CD4-positive, alpha-beta memory T cell (primary cell): ENCODE measurements around the gene PDE4B. TPM values are rescaled to one million over a fixed set of nuclear protein-coding genes. Genes with fewer than 3 reads are reported as not detected.
"Not testable (repeated sequence)": the region's sequence is repeated elsewhere in the genome, so short reads cannot be mapped to it uniquely, and the experiment has no call there.

Experiments
- CTCF ChIA-PET: fragments of 350-600 bp; sonication (Branson Sonifier 250); formaldehyde crosslinking; loops from one replicate; lab custom pipeline; 2021; ENCODE audit warnings: inconsistent platforms; ENCODE audit not compliant: partially characterized antibody; lab: Charles Lee
- POLR2A ChIA-PET: fragments of 350-600 bp; sonication (Branson Sonifier 250); formaldehyde crosslinking; loops from one replicate; lab custom pipeline; 2021; ENCODE audit not compliant: partially characterized antibody; lab: Charles Lee
- DNase-seq, 5 donors: peaks; one replicate each; pipeline versions ENCODE4 v3.0.0 to v3.0.0-alpha.2; 2020 to 2022; ENCODE audit warnings: mixed read lengths in 1 of 5
- H3K27ac ChIP-seq: one replicate; pipeline ENCODE4 v1.7.0; 2013; ENCODE audit warnings: low read depth, low read length
- H3K27me3 ChIP-seq: 2 replicates; pipeline ENCODE4 v1.7.0; 2013; ENCODE audit warnings: mild to moderate bottlenecking, low read length, moderate library complexity; ENCODE audit not compliant: insufficient read depth
- H3K36me3 ChIP-seq: 2 replicates; pipeline ENCODE4 v1.7.0; 2013; ENCODE audit warnings: mild to moderate bottlenecking, low read length, moderate library complexity; ENCODE audit not compliant: insufficient read depth
- H3K4me1 ChIP-seq: 2 replicates; pipeline ENCODE4 v1.7.0; 2013; ENCODE audit warnings: mild to moderate bottlenecking, low read length, moderate library complexity; ENCODE audit not compliant: insufficient read depth
- H3K4me3 ChIP-seq, 2 donors: one replicate each; pipeline ENCODE4 v1.7.0; 2013; ENCODE audit warnings: low read length in 2 of 2, mild to moderate bottlenecking in 1 of 2
- H3K9me3 ChIP-seq, 2 donors: one replicate each; pipeline ENCODE4 v1.7.0; 2013; ENCODE audit warnings: low read length in 2 of 2, control low read depth in 1 of 2; ENCODE audit not compliant: control insufficient read depth in 1 of 2
- H3K27ac Mint-ChIP-seq, 7 donors: one replicate each; pipeline ENCODE4 v1.8.0; 2020 to 2021; ENCODE audit warnings: mixed read lengths in 7 of 7, mild to moderate bottlenecking in 6 of 7, inconsistent platforms in 3 of 7, moderate library complexity in 3 of 7
- H3K27me3 Mint-ChIP-seq, 2 donors: one replicate each; pipeline ENCODE4 v1.8.0; 2020 to 2021; ENCODE audit warnings: mixed read lengths in 2 of 2
- H3K36me3 Mint-ChIP-seq, 2 donors: one replicate each; pipeline ENCODE4 v1.8.0; 2020 to 2021; ENCODE audit warnings: mixed read lengths in 2 of 2, inconsistent platforms in 1 of 2, mild to moderate bottlenecking in 1 of 2
- H3K4me1 Mint-ChIP-seq, 4 donors: one replicate each; pipeline ENCODE4 v1.8.0; 2020 to 2021; ENCODE audit warnings: mixed read lengths in 4 of 4, mild to moderate bottlenecking in 1 of 4
- H3K4me3 Mint-ChIP-seq, 8 donors: one replicate each; pipeline ENCODE4 v1.8.0; 2020 to 2021; ENCODE audit warnings: mixed read lengths in 8 of 8, mild to moderate bottlenecking in 7 of 8, moderate library complexity in 6 of 8, inconsistent platforms in 3 of 8
- H3K9me3 Mint-ChIP-seq, 8 donors: one replicate each; pipeline ENCODE4 v1.8.0; 2020 to 2021; ENCODE audit warnings: mixed read lengths in 8 of 8, mild to moderate bottlenecking in 5 of 8, inconsistent platforms in 3 of 8, moderate library complexity in 1 of 8
- intact Hi-C: fragments of 100-400 bp; cut with micrococcal nuclease; formaldehyde crosslinking; loops from one replicate; pipeline ENCODE4 v1.15.1; 2023
- polyA plus RNA-seq, 2 donors: library from polyadenylated mRNA; unstranded; fragments of 300-500 nt; fragmentation: Illumina TruSeq; gene quantifications; one replicate each; pipeline ENCODE4 v1.2.3, GENCODE V29; 2021
- total RNA-seq, 2 experiments: library from RNA; stranded (reverse); gene quantifications; one replicate each; pipeline ENCODE4 v1.2.3, GENCODE V29; 2021

PDE4B gene
- total and polyA plus RNA-seq, 4 experiments from 2014 or later = 33.8 to 116 (median 40.7) TPM

GRCh38 chr1:66044912-66045311 lies 252.2 kb downstream of the PDE4B start:
- no peaks in the 10 kb centered on the region for H3K36me3 ChIP-seq
- H3K27me3 ChIP-seq = no peaks in the 10 kb centered on the region
- H3K4me3 ChIP-seq = no peak overlapping the region
- intact Hi-C loops = no loop called here
- H3K9me3 Mint-ChIP-seq = peaks cover 0 to 2% (median 0%) of the 10 kb centered on the region in 8 donors
- H3K9me3 ChIP-seq = no peaks in the 10 kb centered on the region
- H3K27ac ChIP-seq = no peak overlapping the region
- CTCF ChIA-PET = no interaction called here
- no peak for DNase-seq
- no peaks in the 10 kb centered on the region for H3K36me3 Mint-ChIP-seq
- H3K4me3 Mint-ChIP-seq = no peak overlapping the region
- H3K27me3 Mint-ChIP-seq = peaks cover 7 to 9% of the 10 kb centered on the region in 2 donors
- H3K4me1 Mint-ChIP-seq = no peaks in the 10 kb centered on the region
- POLR2A ChIA-PET = no interaction called here
- H3K4me1 ChIP-seq = no peaks in the 10 kb centered on the region
- no peak overlapping the region for H3K27ac Mint-ChIP-seq

DNA sequence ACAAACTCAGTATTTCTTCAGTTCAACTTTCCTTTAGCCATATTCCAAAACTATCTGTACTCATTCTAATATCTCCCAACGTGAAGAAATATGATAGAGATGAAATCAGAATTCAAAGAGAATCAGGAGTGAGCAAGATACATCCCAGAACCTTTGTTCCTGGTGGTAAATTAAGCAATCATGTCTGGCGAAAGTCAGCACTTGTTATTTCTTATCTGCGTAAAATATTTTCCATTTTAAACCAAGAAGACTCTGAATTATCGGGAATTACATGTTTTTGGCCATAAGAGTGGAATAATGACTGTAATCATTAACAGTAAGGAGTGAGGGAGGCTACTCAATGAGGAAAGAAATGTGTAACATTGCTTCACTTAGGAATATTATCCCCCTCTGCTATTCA lies 253.7 kb downstream of the PDE4B start:
- H3K9me3 Mint-ChIP-seq = no peaks in the 10 kb centered on the region
- DNase-seq = no peak
- no peaks in the 10 kb centered on the region for H3K4me1 Mint-ChIP-seq

DNA sequence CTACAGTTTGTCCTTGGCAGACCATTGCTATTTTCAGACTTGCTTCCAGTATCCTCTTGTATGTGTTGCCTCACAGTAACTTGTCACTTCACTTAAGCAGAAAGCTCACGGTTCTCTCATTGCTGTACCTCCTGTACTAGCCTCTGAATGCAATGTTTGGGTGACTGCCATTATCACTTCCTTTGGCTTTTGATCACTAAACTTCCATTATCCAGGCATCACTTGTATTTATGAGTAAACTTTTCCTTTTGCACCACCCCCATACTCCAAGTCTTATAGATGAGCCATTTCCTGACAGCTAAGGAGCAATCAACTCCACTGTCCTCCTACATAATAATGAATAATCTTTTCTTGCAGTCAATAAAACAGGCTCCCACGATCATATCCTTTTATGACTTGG lies 255.3 kb downstream of the PDE4B start:
- Histone ChIP-seq H3K9me3 (no peaks in the 10 kb centered on the region), H3K4me3 (no peak overlapping the region), H3K27ac (no peak overlapping the region), H3K27me3 (no peaks in the 10 kb centered on the region), H3K36me3 (no peaks in the 10 kb centered on the region), H3K4me1 (no peaks in the 10 kb centered on the region)
- POLR2A ChIA-PET = no interaction called here
- H3K27me3 Mint-ChIP-seq = peaks cover 6 to 8% of the 10 kb centered on the region in 2 donors
- H3K9me3 Mint-ChIP-seq = no peaks in the 10 kb centered on the region
- intact Hi-C loops = no loop called here
- no peak for DNase-seq
- no peak overlapping the region for H3K27ac Mint-ChIP-seq
- no peak overlapping the region for H3K4me3 Mint-ChIP-seq
- CTCF ChIA-PET = interaction anchor here (1.4 kb wide), 1 partner anchor 194 kb away, joined by 3 read pairs; no protein-coding TSS in a partner anchor
- H3K36me3 Mint-ChIP-seq = no peaks in the 10 kb centered on the region
- H3K4me1 Mint-ChIP-seq = no peaks in the 10 kb centered on the region

More for the DNA sequence above, 253.7 kb downstream of the PDE4B start:
- intact Hi-C loops = no loop called here
- ChIA-PET POLR2A (no interaction called here), CTCF (no interaction called here)
- peaks cover 6 to 9% of the 10 kb centered on the region in 2 donors for H3K27me3 Mint-ChIP-seq
- H3K9me3 ChIP-seq = no peaks in the 10 kb centered on the region
- H3K36me3 Mint-ChIP-seq = no peaks in the 10 kb centered on the region
- no peak overlapping the region for H3K27ac Mint-ChIP-seq
- H3K27ac ChIP-seq = no peak overlapping the region
- H3K4me3 Mint-ChIP-seq = no peak overlapping the region
- no peaks in the 10 kb centered on the region for H3K36me3 ChIP-seq
- H3K4me3 ChIP-seq = no peak overlapping the region
- no peaks in the 10 kb centered on the region for H3K4me1 ChIP-seq
- H3K27me3 ChIP-seq = no peaks in the 10 kb centered on the region

GRCh38 chr1:66050123-66050522 lies 257.4 kb downstream of the PDE4B start:
- no peaks in the 10 kb centered on the region for H3K4me1 ChIP-seq
- Mint-ChIP-seq H3K27ac (no peak overlapping the region), H3K27me3 (peaks cover 6% of the 10 kb centered on the region in 2 donors), H3K4me1 (no peaks in the 10 kb centered on the region), H3K9me3 (no peaks in the 10 kb centered on the region), H3K4me3 (no peak overlapping the region), H3K36me3 (no peaks in the 10 kb centered on the region)
- CTCF ChIA-PET = no interaction called here
- intact Hi-C loops = no loop called here
- H3K36me3 ChIP-seq = no peaks in the 10 kb centered on the region
- no peaks in the 10 kb centered on the region for H3K27me3 ChIP-seq
- no peak overlapping the region for H3K27ac ChIP-seq
- POLR2A ChIA-PET = no interaction called here
- no peaks in the 10 kb centered on the region for H3K9me3 ChIP-seq
- no peak for DNase-seq
- no peak overlapping the region for H3K4me3 ChIP-seq

DNA sequence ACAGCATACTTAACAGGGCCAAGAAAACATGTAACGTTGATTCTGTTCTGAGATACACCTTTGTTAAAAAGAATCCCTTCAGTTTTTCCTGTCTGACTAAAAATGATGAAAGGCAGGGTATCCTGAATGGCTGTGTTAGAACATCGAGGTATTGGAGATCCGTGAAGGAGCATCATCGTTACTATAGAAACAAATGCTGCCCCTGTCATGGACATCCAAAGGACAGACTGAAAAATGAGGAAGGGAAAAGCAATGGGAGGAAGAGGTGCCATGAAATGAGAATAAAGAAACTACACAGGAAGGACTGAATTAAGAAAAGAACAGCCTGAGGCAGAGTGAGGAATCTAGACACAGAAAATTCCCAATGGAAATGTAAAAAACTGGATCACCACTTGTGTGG lies 257.9 kb downstream of the PDE4B start:
- no peak overlapping the region for H3K4me3 ChIP-seq
- no peaks in the 10 kb centered on the region for H3K36me3 Mint-ChIP-seq
- H3K36me3 ChIP-seq = no peaks in the 10 kb centered on the region
- no peaks in the 10 kb centered on the region for H3K9me3 Mint-ChIP-seq
- no peak overlapping the region for H3K4me3 Mint-ChIP-seq
- intact Hi-C loops = no loop called here
- H3K27me3 Mint-ChIP-seq = peaks cover 4 to 5% of the 10 kb centered on the region in 2 donors
- no peaks in the 10 kb centered on the region for H3K27me3 ChIP-seq
- H3K4me1 ChIP-seq = no peaks in the 10 kb centered on the region
- no peak overlapping the region for H3K27ac ChIP-seq
- POLR2A ChIA-PET = no interaction called here
- no peaks in the 10 kb centered on the region for H3K9me3 ChIP-seq
- DNase-seq = no peak
- CTCF ChIA-PET = no interaction called here
- no peaks in the 10 kb centered on the region for H3K4me1 Mint-ChIP-seq
- no peak overlapping the region for H3K27ac Mint-ChIP-seq

- Mint-ChIP-seq H3K4me1 (no peaks in the 10 kb centered on the region), H3K9me3 (peaks cover 0 to 10% (median 8%) of the 10 kb centered on the region in 8 donors), H3K27me3 (peaks cover 8 to 9% of the 10 kb centered on the region in 2 donors)
Measured at GRCh38 chr1:66055092-66055491, 262.4 kb downstream of the PDE4B start.

DNA sequence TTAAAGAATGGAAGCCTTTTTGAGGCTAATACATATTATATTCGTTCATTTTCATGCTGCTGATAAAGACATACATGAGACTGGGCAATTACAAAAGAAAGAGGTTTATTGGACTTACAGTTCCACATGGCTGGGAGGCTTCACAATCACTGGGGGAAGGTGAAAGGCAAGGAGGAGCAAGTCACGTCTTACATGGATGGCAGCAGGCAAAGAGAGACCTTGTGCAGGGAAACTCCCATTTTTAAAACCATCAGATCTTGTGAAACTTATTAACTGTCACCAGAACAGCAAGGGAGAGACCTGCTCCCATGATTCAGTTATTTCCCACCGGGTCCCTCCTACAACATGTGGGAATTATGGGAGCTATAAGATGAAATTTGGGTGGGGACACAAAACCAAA lies 264.8 kb downstream of the PDE4B start:
- intact Hi-C loops, H3K36me3 Mint-ChIP-seq: not testable (repeated sequence)

More at GRCh38 chr1:66055092-66055491, 262.4 kb downstream of the PDE4B start:
- intact Hi-C loops = no loop called here
- no peaks in the 10 kb centered on the region for H3K27me3 ChIP-seq
- H3K36me3 Mint-ChIP-seq = no peaks in the 10 kb centered on the region
- ChIA-PET POLR2A (no interaction called here), CTCF (no interaction called here)
- no peaks in the 10 kb centered on the region for H3K4me1 ChIP-seq
- no peak overlapping the region for H3K4me3 Mint-ChIP-seq
- H3K4me3 ChIP-seq = no peak overlapping the region
- H3K27ac ChIP-seq = no peak overlapping the region
- no peaks in the 10 kb centered on the region for H3K9me3 ChIP-seq
- no peak overlapping the region for H3K27ac Mint-ChIP-seq
- no peak for DNase-seq
- H3K36me3 ChIP-seq = no peaks in the 10 kb centered on the region

More for the DNA sequence above, 264.8 kb downstream of the PDE4B start:
- H3K27ac ChIP-seq, H3K36me3 ChIP-seq, DNase-seq, H3K4me3 Mint-ChIP-seq, H3K4me1 Mint-ChIP-seq, H3K27ac Mint-ChIP-seq, H3K9me3 ChIP-seq, H3K4me1 ChIP-seq, H3K27me3 ChIP-seq, H3K27me3 Mint-ChIP-seq, POLR2A ChIA-PET, H3K4me3 ChIP-seq: not testable (repeated sequence)
- peaks cover 0 to 10% (median 8%) of the 10 kb centered on the region in 8 donors for H3K9me3 Mint-ChIP-seq
- CTCF ChIA-PET = interaction anchor here (0.7 kb wide), 1 partner anchor 16 kb away, joined by 3 read pairs; no protein-coding TSS in a partner anchor
